Panc1 (cell line): Measurements from ENCODE around the gene TMEM267. TPM values are rescaled to one million over a fixed set of nuclear protein-coding genes. Genes with fewer than 3 reads are reported as not detected.

ENCODE experiments used
- ATAC-seq: fragments of 200-7000 bp; cut with Tn5 transposase; 2 replicates; pipeline ENCODE4 v1.9.1; 2020; ENCODE audit warnings: mild to moderate bottlenecking, moderate library complexity
- BruUV-seq: library from RNA; stranded (reverse); fragments of 400-500 nt; replicated peaks from 2 replicates; lab custom pipeline; 2021; lab: Mats Ljungman, UMichigan
- CTCF ChIA-PET: fragments of 300-600 bp; sonication (Branson Sonifier 250); formaldehyde crosslinking; loops from one replicate; lab custom pipeline; 2022; ENCODE audit warnings: antibody characterized with exemption; lab: Charles Lee
- POLR2A ChIA-PET: fragments of 300-600 bp; sonication (Branson Sonifier 250); formaldehyde crosslinking; loops from one replicate; lab custom pipeline; 2022; ENCODE audit warnings: antibody characterized with exemption; lab: Charles Lee
- DNase-seq: peaks from one replicate; pipeline ENCODE4 v3.0.0-alpha.2; 2010; ENCODE audit warnings: low read depth, low spot score
- H3K27ac ChIP-seq: 2 replicates; pipeline ENCODE4 v1.5.1; 2011; ENCODE audit warnings: mild to moderate bottlenecking, low read length, inconsistent platforms
- H3K27me3 ChIP-seq: fragments of 200-500 bp; sonication (Bioruptor generic); 2 replicates; pipeline ENCODE4 v1.6.0; 2014; ENCODE audit warnings: low read length, inconsistent platforms; ENCODE audit not compliant: control insufficient read depth, insufficient read depth
- H3K36me3 ChIP-seq: fragments of 200-500 bp; sonication (Bioruptor generic); 2 replicates; pipeline ENCODE4 v1.5.1; 2014; ENCODE audit warnings: inconsistent platforms, mild to moderate bottlenecking, low read length, moderate library complexity; ENCODE audit not compliant: control insufficient read depth, insufficient read depth
- H3K4me1 ChIP-seq: 2 replicates; pipeline ENCODE4 v1.5.1; 2011; ENCODE audit warnings: inconsistent platforms, mild to moderate bottlenecking, low read length, moderate library complexity; ENCODE audit not compliant: control insufficient read depth, insufficient read depth
- H3K4me3 ChIP-seq, 2 experiments: 2 replicates each; pipeline ENCODE4 v1.5.1; 2011 to 2012; ENCODE audit warnings: low read depth in 2 of 2, low read length in 2 of 2, mild to moderate bottlenecking in 2 of 2, inconsistent platforms in 1 of 2, moderate library complexity in 1 of 2
- H3K9me3 ChIP-seq: fragments of 200-500 bp; sonication (Bioruptor generic); 2 replicates; pipeline ENCODE4 v1.5.1; 2014; ENCODE audit warnings: low read depth, mild to moderate bottlenecking, inconsistent platforms, low read length, moderate library complexity; ENCODE audit not compliant: control insufficient read depth, insufficient read depth
- POLR2AphosphoS5 ChIP-seq: IDR thresholded peaks from 2 replicates; pipeline ENCODE4 v1.6.1; 2012; ENCODE audit warnings: mild to moderate bottlenecking, low read depth, low read length, moderate library complexity
- SIN3A ChIP-seq: IDR thresholded peaks from 2 replicates; pipeline ENCODE4 v1.6.1; 2012; ENCODE audit warnings: low read depth, mild to moderate bottlenecking, low read length, moderate library complexity, borderline replicate concordance; ENCODE audit not compliant: insufficient read depth
- TCF7L2 ChIP-seq: IDR thresholded peaks from 2 replicates; pipeline ENCODE4 v1.6.1; 2011; ENCODE audit warnings: mild to moderate bottlenecking, low read depth, low read length, inconsistent platforms
- in situ Hi-C: cut with HindIII; loops from 2 replicates; pipeline ENCODE4 v1.10.0; 2016; ENCODE audit warnings: low sequenced_read_pairs, low pct_unique_long_range_greater_than_20kb
- intact Hi-C: fragments of 100-400 bp; cut with micrococcal nuclease; formaldehyde crosslinking; loops from one replicate; pipeline ENCODE4 v1.10.0; 2022; ENCODE audit not compliant: unreplicated experiment
- total RNA-seq: library from RNA; stranded (reverse); gene quantifications from one replicate; pipeline ENCODE4 v1.2.1, GENCODE V29; 2021; ENCODE audit not compliant: unreplicated experiment
- TF ChIP-seq, protein P1 (sequence below): fragments of 450-650 bp; IDR thresholded peaks from 2 replicates; pipeline ENCODE4 v1.5.1; 2017; ENCODE audit warnings: mild to moderate bottlenecking
- TF ChIP-seq, protein P2 (sequence below), 2 experiments: IDR thresholded peaks; 2 replicates each; pipeline ENCODE4 v1.6.1; 2011 to 2012; ENCODE audit warnings: low read depth in 2 of 2, control low read depth in 1 of 2, low read length in 1 of 2, mild to moderate bottlenecking in 1 of 2, moderate library complexity in 1 of 2; ENCODE audit not compliant: insufficient read depth in 1 of 2

The TMEM267 gene
- total RNA-seq, 1 experiment from 2014 or later = 22.0 TPM

DNA sequence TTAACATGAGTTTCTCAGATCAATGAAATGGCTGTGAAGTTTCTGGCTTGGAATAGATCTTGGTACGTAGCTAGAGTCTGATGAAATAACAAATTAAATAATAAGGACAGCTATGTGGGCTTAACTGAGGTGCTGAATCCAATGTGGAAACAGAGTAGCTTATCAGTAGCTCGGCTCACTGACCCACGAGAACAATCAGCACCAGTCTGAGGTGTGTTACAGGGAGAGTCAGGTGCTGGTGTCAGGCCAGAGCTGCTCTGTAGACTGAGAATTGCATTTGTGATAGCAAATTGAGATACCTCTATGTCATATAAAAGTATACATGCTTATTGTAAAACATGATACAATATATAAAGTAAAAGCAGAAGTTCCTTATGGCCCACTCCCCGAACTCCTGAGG, 50.3 kb downstream of the TMEM267 start:
- intact Hi-C loops = no loop called here
- DNase-seq (no peak), ATAC-seq (no peak)
- in situ Hi-C loops = no loop called here
- Histone ChIP-seq H3K27me3 (no peaks in the 10 kb centered on the region), H3K4me1 (no peaks in the 10 kb centered on the region), H3K36me3 (no peaks in the 10 kb centered on the region), H3K9me3 (no peaks in the 10 kb centered on the region), H3K4me3 (no peak overlapping the region), H3K27ac (no peak overlapping the region)
- ChIA-PET CTCF (no interaction called here), POLR2A (no interaction called here)
- no peak for TF ChIP-seq SIN3A
- no TSS peak for BruUV-seq

DNA sequence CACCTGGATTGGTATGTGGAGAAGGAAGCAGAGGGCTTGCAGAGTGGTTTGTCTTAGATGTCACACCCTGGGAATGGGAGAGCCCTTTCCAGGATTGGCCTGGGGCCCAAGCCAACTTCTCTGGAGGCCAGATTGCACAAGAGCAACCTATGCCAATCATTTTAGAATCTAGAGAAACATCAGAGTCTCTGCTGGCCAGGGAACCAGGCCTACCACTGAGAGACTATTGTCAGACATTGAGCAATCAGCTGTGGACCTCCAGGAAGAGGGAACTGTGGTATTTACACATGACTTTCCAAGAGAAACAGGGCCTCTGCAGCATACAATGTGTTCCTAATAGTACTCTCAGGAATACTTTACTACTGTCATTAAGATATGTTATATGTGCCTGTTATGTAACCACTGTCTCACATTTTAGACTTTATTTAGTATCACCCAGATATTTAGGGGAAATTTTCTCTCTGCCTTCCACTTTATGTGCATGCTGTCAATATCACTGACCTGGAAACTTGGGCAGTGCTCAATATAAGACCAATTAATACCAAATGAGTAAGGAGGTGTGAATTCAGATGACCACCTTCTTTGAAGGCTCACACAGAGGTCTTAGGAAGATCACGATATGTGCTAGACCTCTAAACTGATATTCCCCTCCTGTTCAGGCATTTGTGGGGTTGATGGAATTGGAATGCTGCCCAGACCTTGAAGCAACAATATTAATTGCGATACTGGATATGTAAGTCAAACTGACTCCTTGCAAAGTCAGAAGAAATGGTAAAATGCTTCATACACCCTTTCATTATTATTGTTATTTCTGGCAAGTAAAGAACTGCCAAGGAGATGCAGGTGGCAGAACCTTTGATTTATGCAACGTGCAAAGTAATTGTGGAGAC, 50.9 kb downstream of the TMEM267 start:
- Histone ChIP-seq H3K4me1 (no peaks in the 10 kb centered on the region), H3K27ac (no peak overlapping the region), H3K9me3 (no peaks in the 10 kb centered on the region), H3K36me3 (no peaks in the 10 kb centered on the region), H3K4me3 (no peak overlapping the region), H3K27me3 (no peaks in the 10 kb centered on the region)
- intact Hi-C loops (no loop called here), in situ Hi-C loops (no loop called here)
- POLR2A ChIA-PET = no interaction called here
- TF ChIP-seq TCF7L2 (no peak), POLR2AphosphoS5 (no peak)
- TF ChIP-seq, protein P1, sequence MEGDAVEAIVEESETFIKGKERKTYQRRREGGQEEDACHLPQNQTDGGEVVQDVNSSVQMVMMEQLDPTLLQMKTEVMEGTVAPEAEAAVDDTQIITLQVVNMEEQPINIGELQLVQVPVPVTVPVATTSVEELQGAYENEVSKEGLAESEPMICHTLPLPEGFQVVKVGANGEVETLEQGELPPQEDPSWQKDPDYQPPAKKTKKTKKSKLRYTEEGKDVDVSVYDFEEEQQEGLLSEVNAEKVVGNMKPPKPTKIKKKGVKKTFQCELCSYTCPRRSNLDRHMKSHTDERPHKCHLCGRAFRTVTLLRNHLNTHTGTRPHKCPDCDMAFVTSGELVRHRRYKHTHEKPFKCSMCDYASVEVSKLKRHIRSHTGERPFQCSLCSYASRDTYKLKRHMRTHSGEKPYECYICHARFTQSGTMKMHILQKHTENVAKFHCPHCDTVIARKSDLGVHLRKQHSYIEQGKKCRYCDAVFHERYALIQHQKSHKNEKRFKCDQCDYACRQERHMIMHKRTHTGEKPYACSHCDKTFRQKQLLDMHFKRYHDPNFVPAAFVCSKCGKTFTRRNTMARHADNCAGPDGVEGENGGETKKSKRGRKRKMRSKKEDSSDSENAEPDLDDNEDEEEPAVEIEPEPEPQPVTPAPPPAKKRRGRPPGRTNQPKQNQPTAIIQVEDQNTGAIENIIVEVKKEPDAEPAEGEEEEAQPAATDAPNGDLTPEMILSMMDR = no peak
- BruUV-seq = no TSS peak
- DNase-seq = no peak
- CTCF ChIA-PET = no interaction called here
- ATAC-seq = no peak

DNA sequence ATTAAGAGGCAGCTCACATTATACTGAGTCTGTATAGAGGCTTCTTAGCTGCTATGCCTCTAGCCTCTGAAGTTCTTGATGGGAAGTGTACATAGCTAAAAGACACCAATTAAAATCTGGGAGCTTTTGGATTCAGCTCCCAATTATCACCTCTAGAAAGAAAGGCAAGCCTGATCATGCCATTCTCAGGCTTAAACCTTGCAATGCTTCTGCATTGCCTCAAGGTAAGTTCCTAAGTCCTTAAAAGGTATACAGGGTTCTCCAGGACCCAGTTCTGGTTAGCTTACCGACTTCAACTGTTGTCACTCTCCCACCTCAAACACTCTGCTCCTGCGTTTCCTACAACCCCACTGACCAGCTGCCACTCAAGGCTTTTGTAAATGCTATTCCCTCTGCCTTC, 54.0 kb downstream of the TMEM267 start:
- Histone ChIP-seq H3K27ac (no peak overlapping the region), H3K4me3 (no peak overlapping the region), H3K4me1 (no peaks in the 10 kb centered on the region), H3K27me3 (no peaks in the 10 kb centered on the region), H3K36me3 (no peaks in the 10 kb centered on the region), H3K9me3 (no peaks in the 10 kb centered on the region)
- intact Hi-C loops (no loop called here), in situ Hi-C loops (no loop called here)
- BruUV-seq = no TSS peak
- no peak for DNase-seq
- ATAC-seq = no peak
- no peak for TF ChIP-seq SIN3A
- no peak for TF ChIP-seq TCF7L2
- no peak for TF ChIP-seq POLR2AphosphoS5
- TF ChIP-seq, protein P2, sequence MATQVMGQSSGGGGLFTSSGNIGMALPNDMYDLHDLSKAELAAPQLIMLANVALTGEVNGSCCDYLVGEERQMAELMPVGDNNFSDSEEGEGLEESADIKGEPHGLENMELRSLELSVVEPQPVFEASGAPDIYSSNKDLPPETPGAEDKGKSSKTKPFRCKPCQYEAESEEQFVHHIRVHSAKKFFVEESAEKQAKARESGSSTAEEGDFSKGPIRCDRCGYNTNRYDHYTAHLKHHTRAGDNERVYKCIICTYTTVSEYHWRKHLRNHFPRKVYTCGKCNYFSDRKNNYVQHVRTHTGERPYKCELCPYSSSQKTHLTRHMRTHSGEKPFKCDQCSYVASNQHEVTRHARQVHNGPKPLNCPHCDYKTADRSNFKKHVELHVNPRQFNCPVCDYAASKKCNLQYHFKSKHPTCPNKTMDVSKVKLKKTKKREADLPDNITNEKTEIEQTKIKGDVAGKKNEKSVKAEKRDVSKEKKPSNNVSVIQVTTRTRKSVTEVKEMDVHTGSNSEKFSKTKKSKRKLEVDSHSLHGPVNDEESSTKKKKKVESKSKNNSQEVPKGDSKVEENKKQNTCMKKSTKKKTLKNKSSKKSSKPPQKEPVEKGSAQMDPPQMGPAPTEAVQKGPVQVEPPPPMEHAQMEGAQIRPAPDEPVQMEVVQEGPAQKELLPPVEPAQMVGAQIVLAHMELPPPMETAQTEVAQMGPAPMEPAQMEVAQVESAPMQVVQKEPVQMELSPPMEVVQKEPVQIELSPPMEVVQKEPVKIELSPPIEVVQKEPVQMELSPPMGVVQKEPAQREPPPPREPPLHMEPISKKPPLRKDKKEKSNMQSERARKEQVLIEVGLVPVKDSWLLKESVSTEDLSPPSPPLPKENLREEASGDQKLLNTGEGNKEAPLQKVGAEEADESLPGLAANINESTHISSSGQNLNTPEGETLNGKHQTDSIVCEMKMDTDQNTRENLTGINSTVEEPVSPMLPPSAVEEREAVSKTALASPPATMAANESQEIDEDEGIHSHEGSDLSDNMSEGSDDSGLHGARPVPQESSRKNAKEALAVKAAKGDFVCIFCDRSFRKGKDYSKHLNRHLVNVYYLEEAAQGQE (IDR thresholded peaks at IDR 0.05; ENCODE audit: insufficient read depth in 1 of 2, low read depth in 2 of 2, low read length in 1 of 2) = no peak
- TF ChIP-seq, protein P1 = no peak
- ChIA-PET POLR2A (interaction anchor here (0.5 to 0.6 kb wide), 2 partner anchors 48 to 54 kb away, joined by 3 to 9 read pairs; partner anchors contain the start of gene TMEM267), CTCF (interaction anchor here (1.5 kb wide), 1 partner anchor 54 kb away, joined by 3 read pairs; the partner anchor contains the start of gene TMEM267)
